ENCODE results near the gene ITGA7. TPM values are rescaled to one million over a fixed set of nuclear protein-coding genes. Genes with fewer than 3 reads are reported as not detected.

The ITGA7 gene
- total and polyA plus RNA-seq, 2 experiments from 2014 or later = 39.5 to 101 TPM

DNA sequence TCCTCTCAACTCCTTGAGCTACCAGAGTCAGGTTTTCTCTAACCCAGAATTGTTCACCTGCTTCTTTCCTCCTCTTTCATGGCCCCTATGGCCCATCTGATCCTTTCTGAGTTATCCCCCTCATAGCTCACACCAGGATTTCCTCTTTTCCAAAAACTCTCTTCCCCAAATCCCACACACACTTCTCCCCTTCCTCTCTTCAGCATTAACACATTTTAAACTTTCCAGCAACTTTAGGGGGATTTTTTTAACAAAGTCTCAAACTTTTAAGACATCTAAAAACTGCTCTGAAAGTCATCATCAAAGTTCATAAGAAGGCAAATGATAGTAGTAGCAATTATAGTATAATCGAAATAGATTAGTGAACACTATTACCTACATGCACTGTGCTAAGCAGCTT, 63.1 kb downstream of the ITGA7 start:
- Histone ChIP-seq H3K27ac (no peak overlapping the region), H3K36me3 (no peaks in the 10 kb centered on the region), H3K9me3 (ENCODE audit: low read depth) (no peaks in the 10 kb centered on the region), H3K4me3 (no peak overlapping the region), H3K27me3 (no peaks in the 10 kb centered on the region), H3K4me1 (ENCODE audit: low read depth) (no peaks in the 10 kb centered on the region)
- TF ChIP-seq, protein P1, sequence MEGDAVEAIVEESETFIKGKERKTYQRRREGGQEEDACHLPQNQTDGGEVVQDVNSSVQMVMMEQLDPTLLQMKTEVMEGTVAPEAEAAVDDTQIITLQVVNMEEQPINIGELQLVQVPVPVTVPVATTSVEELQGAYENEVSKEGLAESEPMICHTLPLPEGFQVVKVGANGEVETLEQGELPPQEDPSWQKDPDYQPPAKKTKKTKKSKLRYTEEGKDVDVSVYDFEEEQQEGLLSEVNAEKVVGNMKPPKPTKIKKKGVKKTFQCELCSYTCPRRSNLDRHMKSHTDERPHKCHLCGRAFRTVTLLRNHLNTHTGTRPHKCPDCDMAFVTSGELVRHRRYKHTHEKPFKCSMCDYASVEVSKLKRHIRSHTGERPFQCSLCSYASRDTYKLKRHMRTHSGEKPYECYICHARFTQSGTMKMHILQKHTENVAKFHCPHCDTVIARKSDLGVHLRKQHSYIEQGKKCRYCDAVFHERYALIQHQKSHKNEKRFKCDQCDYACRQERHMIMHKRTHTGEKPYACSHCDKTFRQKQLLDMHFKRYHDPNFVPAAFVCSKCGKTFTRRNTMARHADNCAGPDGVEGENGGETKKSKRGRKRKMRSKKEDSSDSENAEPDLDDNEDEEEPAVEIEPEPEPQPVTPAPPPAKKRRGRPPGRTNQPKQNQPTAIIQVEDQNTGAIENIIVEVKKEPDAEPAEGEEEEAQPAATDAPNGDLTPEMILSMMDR (IDR thresholded peaks at IDR 0.05; ENCODE audit: low read depth, low read length) = no peak
- no peak for DNase-seq (ENCODE audit: low read depth in 1 of 2, low spot score in 1 of 2)

- TF ChIP-seq, protein P1 (IDR thresholded peaks at IDR 0.05; ENCODE audit: low read depth, low read length) = no peak
- Histone ChIP-seq H3K27me3 (peaks cover 6% of the 10 kb centered on the region), H3K4me1 (ENCODE audit: low read depth) (no peaks in the 10 kb centered on the region), H3K9me3 (ENCODE audit: low read depth) (no peaks in the 10 kb centered on the region), H3K4me3 (no peak overlapping the region), H3K36me3 (no peaks in the 10 kb centered on the region), H3K27ac (no peak overlapping the region)
- no peak for DNase-seq (ENCODE audit: low read depth in 1 of 2, low spot score in 1 of 2)
Measured at GRCh38 chr12:55642669-55643068, 65.0 kb downstream of the ITGA7 start.

GRCh38 chr12:55642267-55642666, 65.4 kb downstream of the ITGA7 start:
- TF ChIP-seq, protein P1 (IDR thresholded peaks at IDR 0.05; ENCODE audit: low read depth, low read length) = no peak
- H3K27ac ChIP-seq = no peak overlapping the region
- no peak for DNase-seq (ENCODE audit: low read depth in 1 of 2, low spot score in 1 of 2)
- H3K9me3 ChIP-seq (ENCODE audit: low read depth) = no peaks in the 10 kb centered on the region
- H3K4me3 ChIP-seq = no peak overlapping the region
- no peaks in the 10 kb centered on the region for H3K36me3 ChIP-seq
- no peaks in the 10 kb centered on the region for H3K4me1 ChIP-seq (ENCODE audit: low read depth)
- H3K27me3 ChIP-seq = peaks cover 10% of the 10 kb centered on the region

GRCh38 chr12:55641595-55641994, 66.1 kb downstream of the ITGA7 start:
- H3K36me3 ChIP-seq = no peaks in the 10 kb centered on the region
- no peaks in the 10 kb centered on the region for H3K9me3 ChIP-seq (ENCODE audit: low read depth)
- H3K27ac ChIP-seq = no peak overlapping the region
- TF ChIP-seq, protein P1 (IDR thresholded peaks at IDR 0.05; ENCODE audit: low read depth, low read length) = no peak
- no peaks in the 10 kb centered on the region for H3K4me1 ChIP-seq (ENCODE audit: low read depth)
- no peak for DNase-seq (ENCODE audit: low read depth in 1 of 2, low spot score in 1 of 2)
- H3K27me3 ChIP-seq = peaks cover 10% of the 10 kb centered on the region
- no peak overlapping the region for H3K4me3 ChIP-seq

DNA sequence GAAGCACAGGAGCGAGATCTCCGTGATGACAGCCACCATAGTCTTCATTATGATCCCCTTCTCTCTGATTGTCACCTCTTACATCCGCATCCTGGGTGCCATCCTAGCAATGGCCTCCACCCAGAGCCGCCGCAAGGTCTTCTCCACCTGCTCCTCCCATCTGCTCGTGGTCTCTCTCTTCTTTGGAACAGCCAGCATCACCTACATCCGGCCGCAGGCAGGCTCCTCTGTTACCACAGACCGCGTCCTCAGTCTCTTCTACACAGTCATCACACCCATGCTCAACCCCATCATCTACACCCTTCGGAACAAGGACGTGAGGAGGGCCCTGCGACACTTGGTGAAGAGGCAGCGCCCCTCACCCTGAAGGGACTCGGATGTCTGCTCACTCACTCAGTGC, 70.2 kb downstream of the ITGA7 start:
- no peak overlapping the region for H3K4me3 ChIP-seq
- H3K9me3 ChIP-seq (ENCODE audit: low read depth) = no peaks in the 10 kb centered on the region
- H3K4me1 ChIP-seq (ENCODE audit: low read depth) = peaks cover 6% of the 10 kb centered on the region
- H3K27me3 ChIP-seq = peaks cover 16% of the 10 kb centered on the region
- no peak for DNase-seq (ENCODE audit: low read depth in 1 of 2, low spot score in 1 of 2)
- TF ChIP-seq, protein P1 (IDR thresholded peaks at IDR 0.05; ENCODE audit: low read depth, low read length) = no peak
- H3K27ac ChIP-seq = no peak overlapping the region
- H3K36me3 ChIP-seq = no peaks in the 10 kb centered on the region

- Histone ChIP-seq H3K27me3 (peaks cover 16% of the 10 kb centered on the region), H3K4me3 (no peak within 1 kb of the TSS), H3K4me1 (ENCODE audit: low read depth) (peaks cover 6% of the 10 kb centered on the region), H3K27ac (no peak within 1 kb of the TSS), H3K9me3 (ENCODE audit: low read depth) (no peaks in the 10 kb centered on the region), H3K36me3 (no peaks in the 10 kb centered on the region)
- TF ChIP-seq, protein P1 (IDR thresholded peaks at IDR 0.05; ENCODE audit: low read depth, low read length) = no peak
- DNase-seq (ENCODE audit: low read depth in 1 of 2, low spot score in 1 of 2) = no peak
Measured at GRCh38 chr12:55636853-55637252, 70.9 kb downstream of the ITGA7 start, which contains the start of gene OR10P1. Gene OR10P1, plus strand, starts transcription at chr12:55636892. Its CDS starts 0 bp downstream, at chr12:55636892.
